Left ventricle myocardium inferior (tissue), 1 donor: Measurements from ENCODE around the gene KIAA1191. TPM values are rescaled to one million over a fixed set of nuclear protein-coding genes. Genes with fewer than 3 reads are reported as not detected.

Experiments
- DNase-seq: peaks from one replicate; pipeline ENCODE4 v3.0.0-alpha.2; 2020
- H3K27ac ChIP-seq: fragments of 200-600 bp; replicated peaks from 2 replicates; pipeline ENCODE4 v1.8.0; 2021
- H3K27me3 ChIP-seq: fragments of 200-600 bp; 2 replicates; pipeline ENCODE4 v1.8.0; 2021; ENCODE audit warnings: low read depth
- H3K36me3 ChIP-seq: fragments of 200-600 bp; 2 replicates; pipeline ENCODE4 v1.8.0; 2021
- H3K4me1 ChIP-seq: fragments of 200-600 bp; 2 replicates; pipeline ENCODE4 v1.8.0; 2021
- H3K4me3 ChIP-seq: fragments of 200-600 bp; 2 replicates; pipeline ENCODE4 v1.8.0; 2021; ENCODE audit warnings: mild to moderate bottlenecking, moderate library complexity
- H3K9me3 ChIP-seq: fragments of 200-600 bp; replicated peaks from 2 replicates; pipeline ENCODE4 v1.8.0; 2021
- intact Hi-C: fragments of 100-400 bp; cut with micrococcal nuclease; formaldehyde crosslinking; loops from one replicate; pipeline ENCODE4 v1.11.0; 2022
- total RNA-seq: library from RNA; stranded (reverse); fragmentation: NEBNext Ultra II Directional; extraction: Animal tissue kit (Norgen Biotek cat#: 25700); gene quantifications from one replicate; pipeline ENCODE4 v1.2.1, GENCODE V29; 2021
- TF ChIP-seq, protein P1 (sequence below): fragments of 200-600 bp; IDR thresholded peaks from 2 replicates; pipeline ENCODE4 v1.8.0; 2021; ENCODE audit warnings: antibody characterized with exemption, mild to moderate bottlenecking, borderline replicate concordance
- donor health status: DM: no; HTN: yes; CAD: no; lungs with severe emphysema.

Gene KIAA1191
- total RNA-seq, 1 donor from 2014 or later: 91.6 TPM

DNA sequence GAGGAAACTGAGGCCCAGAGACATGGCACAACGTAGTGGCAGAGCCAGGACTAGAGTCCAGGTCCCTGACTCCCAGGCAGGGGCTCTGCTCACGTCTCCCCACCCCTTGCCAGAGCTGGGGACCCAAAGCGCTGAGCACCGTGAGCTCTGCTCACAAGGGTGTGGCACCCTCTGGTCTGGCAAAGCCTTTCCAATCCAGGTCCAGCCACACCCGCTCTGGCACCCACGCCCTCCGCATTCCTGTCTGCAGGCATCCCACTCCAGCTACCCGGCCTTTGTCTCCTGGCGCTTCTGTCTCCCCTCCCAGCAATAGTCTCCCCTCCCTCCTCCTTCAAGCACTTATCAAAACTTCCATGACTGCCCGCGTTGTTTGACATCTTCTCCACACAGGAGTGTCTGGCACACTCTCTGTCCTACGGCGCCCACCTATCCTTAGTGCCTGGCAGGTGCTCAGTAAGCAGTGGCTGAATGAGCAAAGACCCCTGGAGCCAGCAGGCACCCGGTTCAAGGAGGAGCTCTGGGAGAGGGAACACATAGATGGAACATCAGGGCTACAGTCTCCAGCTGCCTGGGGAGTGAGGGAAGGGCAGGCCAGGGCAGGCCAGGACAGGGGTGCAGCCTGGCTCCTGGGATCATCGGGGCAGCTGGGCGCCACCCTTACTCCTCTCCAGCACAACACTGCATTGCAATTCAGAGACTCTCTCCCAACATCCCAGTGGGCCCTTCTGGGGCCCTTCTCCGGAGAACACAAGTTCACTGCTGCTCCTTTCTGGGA is 39.0 kb upstream of the KIAA1191 start:
- H3K36me3 ChIP-seq: peaks cover 51% of the 10 kb centered on the region
- H3K9me3 ChIP-seq: no peaks in the 10 kb centered on the region
- intact Hi-C loops: no loop called here
- H3K27me3 ChIP-seq: no peaks in the 10 kb centered on the region
- H3K4me3 ChIP-seq: no peak overlapping the region
- DNase-seq: no peak
- peak overlapping the region; percentile 82 for H3K27ac ChIP-seq
- TF ChIP-seq, protein P1, sequence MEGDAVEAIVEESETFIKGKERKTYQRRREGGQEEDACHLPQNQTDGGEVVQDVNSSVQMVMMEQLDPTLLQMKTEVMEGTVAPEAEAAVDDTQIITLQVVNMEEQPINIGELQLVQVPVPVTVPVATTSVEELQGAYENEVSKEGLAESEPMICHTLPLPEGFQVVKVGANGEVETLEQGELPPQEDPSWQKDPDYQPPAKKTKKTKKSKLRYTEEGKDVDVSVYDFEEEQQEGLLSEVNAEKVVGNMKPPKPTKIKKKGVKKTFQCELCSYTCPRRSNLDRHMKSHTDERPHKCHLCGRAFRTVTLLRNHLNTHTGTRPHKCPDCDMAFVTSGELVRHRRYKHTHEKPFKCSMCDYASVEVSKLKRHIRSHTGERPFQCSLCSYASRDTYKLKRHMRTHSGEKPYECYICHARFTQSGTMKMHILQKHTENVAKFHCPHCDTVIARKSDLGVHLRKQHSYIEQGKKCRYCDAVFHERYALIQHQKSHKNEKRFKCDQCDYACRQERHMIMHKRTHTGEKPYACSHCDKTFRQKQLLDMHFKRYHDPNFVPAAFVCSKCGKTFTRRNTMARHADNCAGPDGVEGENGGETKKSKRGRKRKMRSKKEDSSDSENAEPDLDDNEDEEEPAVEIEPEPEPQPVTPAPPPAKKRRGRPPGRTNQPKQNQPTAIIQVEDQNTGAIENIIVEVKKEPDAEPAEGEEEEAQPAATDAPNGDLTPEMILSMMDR: no peak
- H3K4me1 ChIP-seq: peaks cover 54% of the 10 kb centered on the region

- no peak for DNase-seq
- peaks cover 56% of the 10 kb centered on the region for H3K4me1 ChIP-seq
- H3K9me3 ChIP-seq: no peaks in the 10 kb centered on the region
- intact Hi-C loops: no loop called here
- H3K27ac ChIP-seq: no peak overlapping the region
- no peak overlapping the region for H3K4me3 ChIP-seq
- H3K36me3 ChIP-seq: peaks cover 48% of the 10 kb centered on the region
- TF ChIP-seq, protein P1: no peak
- no peaks in the 10 kb centered on the region for H3K27me3 ChIP-seq
Observed at GRCh38 chr5:176397736-176398420, 36.3 kb upstream of the KIAA1191 start.

GRCh38 chr5:176396330-176396729 is 34.8 kb upstream of the KIAA1191 start:
- Histone ChIP-seq H3K9me3 (no peaks in the 10 kb centered on the region), H3K27ac (peak overlapping the region; percentile 84), H3K27me3 (no peaks in the 10 kb centered on the region), H3K4me3 (no peak overlapping the region), H3K36me3 (peaks cover 64% of the 10 kb centered on the region), H3K4me1 (peaks cover 44% of the 10 kb centered on the region)
- no peak for DNase-seq
- intact Hi-C loops: no loop called here
- TF ChIP-seq, protein P1: no peak

DNA sequence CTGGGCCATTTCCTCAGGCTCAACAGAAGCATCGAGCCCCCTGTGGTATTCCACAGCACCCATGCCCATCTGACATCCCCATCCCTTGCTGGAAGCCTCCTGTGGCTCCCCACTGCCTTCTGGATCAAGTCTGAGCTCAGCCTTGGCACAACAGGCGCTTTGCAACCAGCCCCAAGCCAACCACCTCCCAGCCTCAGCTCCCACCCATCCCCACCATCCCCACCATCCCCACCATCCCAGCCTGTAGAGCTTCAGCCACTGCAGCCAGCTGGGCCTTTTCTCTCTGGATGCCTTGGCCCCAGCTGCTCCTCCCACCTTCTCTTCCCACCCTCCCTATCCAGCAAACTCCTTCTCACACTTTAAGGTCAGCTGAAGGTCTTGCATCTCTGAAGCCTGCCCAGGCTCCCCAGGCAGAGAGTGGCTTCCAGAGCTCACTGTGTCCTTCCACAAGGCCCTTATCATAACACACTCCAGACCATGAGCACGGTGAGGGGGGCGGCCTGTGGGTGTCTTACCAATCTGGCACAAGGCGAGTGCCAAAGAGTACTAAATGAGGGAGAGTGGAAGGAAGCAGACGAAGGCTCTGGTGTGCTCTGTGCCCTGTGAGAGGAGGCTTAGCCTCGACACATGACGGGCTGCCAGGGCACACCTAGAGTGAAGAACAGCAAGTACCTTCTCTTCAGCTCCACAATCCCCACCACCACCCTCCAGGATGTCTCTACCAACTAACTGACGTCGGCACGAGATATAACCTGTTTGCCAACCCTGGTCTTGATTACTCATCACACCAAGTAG is 33.5 kb upstream of the KIAA1191 start:
- Histone ChIP-seq H3K9me3 (no peaks in the 10 kb centered on the region), H3K4me3 (no peak overlapping the region), H3K27me3 (no peaks in the 10 kb centered on the region), H3K4me1 (peaks cover 36% of the 10 kb centered on the region), H3K27ac (peak overlapping the region; percentile 84), H3K36me3 (peaks cover 72% of the 10 kb centered on the region)
- TF ChIP-seq, protein P1: no peak
- peak; percentile 69 for DNase-seq
- intact Hi-C loops: no loop called here

DNA sequence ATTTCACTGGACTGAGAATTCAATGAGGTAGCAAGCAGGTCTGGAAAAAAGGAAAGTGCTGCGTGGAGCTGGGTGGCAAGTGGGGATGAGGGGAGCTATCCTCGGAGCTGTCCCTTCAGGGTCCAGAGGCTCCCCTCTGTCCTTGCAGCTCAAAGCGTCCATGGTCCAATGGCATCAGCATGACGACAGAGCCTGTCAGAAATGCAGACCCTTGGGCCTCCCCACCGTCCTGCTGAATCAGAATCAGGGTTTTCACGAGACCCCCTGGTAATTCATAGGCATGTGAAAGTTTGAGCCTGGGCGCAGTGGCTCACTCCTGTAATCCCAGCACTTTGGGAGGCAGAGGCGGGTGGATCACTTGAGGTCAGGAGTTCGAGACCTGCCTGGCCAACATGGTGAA is 32.5 kb upstream of the KIAA1191 start:
- intact Hi-C loops: no loop called here
- no peak for DNase-seq
- no peaks in the 10 kb centered on the region for H3K9me3 ChIP-seq
- H3K36me3 ChIP-seq: peaks cover 69% of the 10 kb centered on the region
- no peak overlapping the region for H3K4me3 ChIP-seq
- H3K4me1 ChIP-seq: peaks cover 44% of the 10 kb centered on the region
- no peaks in the 10 kb centered on the region for H3K27me3 ChIP-seq
- H3K27ac ChIP-seq: peak overlapping the region; percentile 84
- TF ChIP-seq, protein P1: no peak
